ENCODE measurements around the gene TMEM14A.

Gene TMEM14A

DNA sequence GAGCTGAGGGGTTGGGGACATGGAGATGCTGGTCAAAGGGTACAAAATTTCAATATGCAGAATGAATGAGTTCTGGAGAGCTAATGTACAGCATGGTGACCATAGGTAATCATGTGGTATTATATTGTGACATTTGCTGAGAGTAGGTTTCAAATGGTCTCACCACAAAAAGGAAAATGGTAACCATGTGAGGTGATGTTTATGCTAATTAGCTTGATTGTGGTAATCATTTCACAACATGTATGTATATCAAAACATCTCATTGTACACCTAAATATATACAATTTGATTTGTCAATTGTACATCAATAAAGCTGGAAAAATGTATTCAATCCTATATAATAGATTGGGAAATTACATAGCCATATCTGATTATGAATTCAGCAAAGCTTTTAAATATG is 29.5 kb upstream of the TMEM14A start:
- H3K4me3 ChIP-seq (ENCODE audit: low read depth in 1 of 5, low read length in 5 of 5), result no peak overlapping the region
- H3K27ac ChIP-seq (ENCODE audit: low read depth, low read length), result no peak overlapping the region
- H3K36me3 ChIP-seq (ENCODE audit: control insufficient read depth in 5 of 5, insufficient read depth in 5 of 5, low read length in 5 of 5), result no peaks in the 10 kb centered on the region
- H3K9ac ChIP-seq (ENCODE audit: low read length in 5 of 5), result no peak overlapping the region
- H3K4me1 ChIP-seq (ENCODE audit: control insufficient read depth in 5 of 5, insufficient read depth in 5 of 5, low read length in 5 of 5), result peaks cover 0 to 3% (median 0%) of the 10 kb centered on the region in 5 donors
- H3K9me3 ChIP-seq (ENCODE audit: control insufficient read depth in 5 of 5, low read length in 5 of 5), result no peaks in the 10 kb centered on the region
- peaks cover 0 to 8% (median 4%) of the 10 kb centered on the region in 5 donors for H3K27me3 ChIP-seq (ENCODE audit: control insufficient read depth in 5 of 5, insufficient read depth in 4 of 5, low read length in 5 of 5)

DNA sequence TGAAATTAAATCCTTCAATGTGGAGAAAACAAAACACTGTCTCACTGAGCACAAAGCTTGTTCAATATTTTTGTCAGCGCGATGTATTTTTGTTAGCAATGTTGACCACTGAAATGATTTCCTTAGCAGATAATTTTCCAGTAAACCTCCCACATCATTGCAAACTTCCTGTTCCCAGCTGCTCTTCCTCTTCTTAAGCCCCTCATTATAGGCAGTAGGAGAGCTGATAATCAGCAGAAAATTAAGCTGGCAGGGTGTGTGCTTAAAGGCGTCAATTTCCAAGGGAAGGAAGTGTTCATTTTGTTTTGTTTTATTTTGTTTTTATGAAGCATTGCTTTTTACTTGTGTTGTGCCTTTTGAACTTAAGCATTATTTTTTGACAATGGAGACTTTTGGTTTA is 29.1 kb upstream of the TMEM14A start:
- peaks cover 0 to 8% (median 4%) of the 10 kb centered on the region in 5 donors for H3K27me3 ChIP-seq (ENCODE audit: control insufficient read depth in 5 of 5, insufficient read depth in 4 of 5, low read length in 5 of 5)
- no peaks in the 10 kb centered on the region for H3K36me3 ChIP-seq (ENCODE audit: control insufficient read depth in 5 of 5, insufficient read depth in 5 of 5, low read length in 5 of 5)
- no peak overlapping the region for H3K9ac ChIP-seq (ENCODE audit: low read length in 5 of 5)
- H3K27ac ChIP-seq (ENCODE audit: low read depth, low read length), result no peak overlapping the region
- H3K4me3 ChIP-seq (ENCODE audit: low read depth in 1 of 5, low read length in 5 of 5), result no peak overlapping the region
- peaks cover 0 to 3% (median 0%) of the 10 kb centered on the region in 5 donors for H3K4me1 ChIP-seq (ENCODE audit: control insufficient read depth in 5 of 5, insufficient read depth in 5 of 5, low read length in 5 of 5)
- no peaks in the 10 kb centered on the region for H3K9me3 ChIP-seq (ENCODE audit: control insufficient read depth in 5 of 5, low read length in 5 of 5)

DNA sequence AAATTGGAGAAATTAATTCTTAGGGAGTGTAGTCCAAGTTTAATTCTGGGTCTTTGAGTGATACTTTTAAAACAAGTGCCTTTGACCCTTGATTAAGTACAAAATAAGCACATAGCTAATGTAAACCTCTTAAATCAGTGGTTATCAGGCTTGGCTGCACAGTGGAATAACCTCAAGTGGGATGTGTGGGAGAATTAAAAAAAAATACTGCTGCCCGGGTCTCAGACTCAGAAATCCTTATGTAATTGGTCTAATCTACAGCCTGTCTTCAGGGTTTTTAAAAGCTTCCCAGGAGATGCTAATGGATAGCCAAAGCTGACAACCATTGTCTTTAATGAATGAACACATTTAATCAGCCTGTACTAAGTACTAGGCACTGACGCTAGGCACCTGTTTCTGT is 28.5 kb upstream of the TMEM14A start:
- H3K36me3 ChIP-seq (ENCODE audit: control insufficient read depth in 5 of 5, insufficient read depth in 5 of 5, low read length in 5 of 5), result no peaks in the 10 kb centered on the region
- peaks cover 0 to 8% (median 5%) of the 10 kb centered on the region in 5 donors for H3K27me3 ChIP-seq (ENCODE audit: control insufficient read depth in 5 of 5, insufficient read depth in 4 of 5, low read length in 5 of 5)
- no peak overlapping the region for H3K27ac ChIP-seq (ENCODE audit: low read depth, low read length)
- no peak overlapping the region for H3K4me3 ChIP-seq (ENCODE audit: low read depth in 1 of 5, low read length in 5 of 5)
- no peaks in the 10 kb centered on the region for H3K9me3 ChIP-seq (ENCODE audit: control insufficient read depth in 5 of 5, low read length in 5 of 5)
- H3K9ac ChIP-seq (ENCODE audit: low read length in 5 of 5), result no peak overlapping the region
- peaks cover 0 to 3% (median 0%) of the 10 kb centered on the region in 5 donors for H3K4me1 ChIP-seq (ENCODE audit: control insufficient read depth in 5 of 5, insufficient read depth in 5 of 5, low read length in 5 of 5)

DNA sequence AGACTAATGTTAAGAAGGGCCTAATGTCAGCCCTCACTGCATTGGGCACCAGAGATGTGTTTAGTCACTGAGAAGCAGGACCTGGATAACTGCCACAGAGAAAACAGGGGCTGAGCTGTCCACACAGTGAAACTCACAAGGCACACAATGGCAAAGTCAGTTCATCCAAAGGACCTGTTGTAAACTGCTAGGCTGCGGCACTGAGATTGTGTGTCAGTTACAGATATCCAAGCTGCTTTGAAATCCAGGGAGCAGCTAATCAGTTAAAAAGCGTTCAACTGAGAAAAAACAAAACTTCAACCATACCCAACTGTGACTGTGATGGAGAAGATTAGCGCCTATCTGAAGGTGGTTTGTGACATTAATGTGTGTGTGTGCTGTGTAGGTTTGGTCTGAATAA is 27.8 kb upstream of the TMEM14A start:
- Histone ChIP-seq H3K27ac (ENCODE audit: low read depth, low read length) (no peak overlapping the region), H3K4me1 (ENCODE audit: control insufficient read depth in 5 of 5, insufficient read depth in 5 of 5, low read length in 5 of 5) (peaks cover 0 to 3% (median 0%) of the 10 kb centered on the region in 5 donors), H3K27me3 (ENCODE audit: control insufficient read depth in 5 of 5, insufficient read depth in 4 of 5, low read length in 5 of 5) (peaks cover 0 to 8% (median 5%) of the 10 kb centered on the region in 5 donors)

DNA sequence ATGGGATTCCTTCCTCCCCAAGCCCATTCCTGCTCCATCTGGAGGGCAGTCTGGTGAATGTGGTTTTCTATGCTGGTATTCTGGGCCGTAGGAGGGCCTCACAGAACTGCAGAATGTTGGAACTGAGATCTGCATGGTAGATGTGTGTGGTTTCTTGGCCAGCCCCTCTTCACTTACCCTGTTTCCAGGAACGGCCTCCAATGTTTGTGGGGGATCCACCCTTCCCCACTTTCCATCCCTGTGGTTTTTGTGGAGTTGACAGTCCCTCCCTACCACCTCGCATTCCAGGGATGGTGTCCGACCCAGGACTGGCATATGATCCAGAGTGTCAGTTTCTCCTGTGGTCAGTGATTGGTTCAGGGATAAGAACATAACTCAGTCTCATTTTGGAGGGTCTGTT is 26.7 kb upstream of the TMEM14A start:
- Histone ChIP-seq H3K27me3 (ENCODE audit: control insufficient read depth in 5 of 5, insufficient read depth in 4 of 5, low read length in 5 of 5) (peaks cover 0 to 8% (median 5%) of the 10 kb centered on the region in 5 donors), H3K36me3 (ENCODE audit: control insufficient read depth in 5 of 5, insufficient read depth in 5 of 5, low read length in 5 of 5) (no peaks in the 10 kb centered on the region), H3K4me1 (ENCODE audit: control insufficient read depth in 5 of 5, insufficient read depth in 5 of 5, low read length in 5 of 5) (peaks cover 0 to 3% (median 0%) of the 10 kb centered on the region in 5 donors), H3K9me3 (ENCODE audit: control insufficient read depth in 5 of 5, low read length in 5 of 5) (no peaks in the 10 kb centered on the region), H3K9ac (ENCODE audit: low read length in 5 of 5) (no peak overlapping the region), H3K4me3 (ENCODE audit: low read depth in 1 of 5, low read length in 5 of 5) (no peak overlapping the region), H3K27ac (ENCODE audit: low read depth, low read length) (no peak overlapping the region)

More for the DNA sequence above, 27.8 kb upstream of the TMEM14A start:
- H3K4me3 ChIP-seq (ENCODE audit: low read depth in 1 of 5, low read length in 5 of 5), result no peak overlapping the region
- no peaks in the 10 kb centered on the region for H3K36me3 ChIP-seq (ENCODE audit: control insufficient read depth in 5 of 5, insufficient read depth in 5 of 5, low read length in 5 of 5)
- no peak overlapping the region for H3K9ac ChIP-seq (ENCODE audit: low read length in 5 of 5)
- H3K9me3 ChIP-seq (ENCODE audit: control insufficient read depth in 5 of 5, low read length in 5 of 5), result no peaks in the 10 kb centered on the region

DNA sequence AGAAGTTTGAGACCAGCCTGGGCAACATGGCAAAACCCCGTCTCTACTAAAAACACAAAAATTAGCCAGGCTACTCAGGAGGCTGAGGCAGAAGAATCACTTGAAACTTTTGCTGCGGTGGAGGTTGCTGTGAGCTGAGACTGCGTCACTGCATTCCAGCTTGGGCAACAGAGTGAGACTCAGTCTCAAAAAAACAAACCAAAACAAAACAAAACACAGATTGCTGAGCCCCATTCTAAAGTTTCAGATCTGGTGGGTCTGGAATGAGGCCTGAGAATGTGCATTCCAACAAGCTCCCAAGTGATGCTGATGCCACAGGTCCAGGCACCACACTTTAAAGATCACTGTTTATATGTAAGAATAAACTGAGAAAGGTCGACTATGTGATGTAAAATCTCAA is 24.9 kb upstream of the TMEM14A start:
- Histone ChIP-seq H3K4me3 (ENCODE audit: low read depth in 1 of 5, low read length in 5 of 5) (no peak overlapping the region), H3K36me3 (ENCODE audit: control insufficient read depth in 5 of 5, insufficient read depth in 5 of 5, low read length in 5 of 5) (no peaks in the 10 kb centered on the region), H3K27me3 (ENCODE audit: control insufficient read depth in 5 of 5, insufficient read depth in 4 of 5, low read length in 5 of 5) (peaks cover 0 to 5% (median 0%) of the 10 kb centered on the region in 5 donors), H3K9ac (ENCODE audit: low read length in 5 of 5) (no peak overlapping the region), H3K4me1 (ENCODE audit: control insufficient read depth in 5 of 5, insufficient read depth in 5 of 5, low read length in 5 of 5) (peaks cover 0 to 2% (median 0%) of the 10 kb centered on the region in 5 donors), H3K27ac (ENCODE audit: low read depth, low read length) (no peak overlapping the region), H3K9me3 (ENCODE audit: control insufficient read depth in 5 of 5, low read length in 5 of 5) (no peaks in the 10 kb centered on the region)

DNA sequence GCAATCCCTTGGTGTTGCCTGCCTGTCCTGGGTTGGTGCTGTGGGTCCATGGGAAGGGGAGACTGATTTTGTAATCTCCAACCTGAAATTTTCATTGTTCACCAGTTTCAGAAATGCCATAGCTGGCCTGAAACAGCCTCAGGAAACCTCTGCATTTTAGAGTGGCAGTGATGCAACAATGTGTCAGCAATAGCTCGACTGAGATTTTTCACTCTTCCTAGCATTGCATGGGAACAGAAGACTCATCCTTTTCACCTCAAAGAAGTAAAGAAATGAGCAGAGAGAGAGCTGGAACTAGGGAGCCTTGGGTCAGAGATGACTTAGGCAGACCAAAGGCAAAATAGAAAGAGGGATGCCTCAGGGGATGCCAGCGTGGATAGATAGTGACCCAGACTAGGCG is 23.7 kb upstream of the TMEM14A start:
- H3K36me3 ChIP-seq (ENCODE audit: control insufficient read depth in 5 of 5, insufficient read depth in 5 of 5, low read length in 5 of 5), result no peaks in the 10 kb centered on the region
- H3K9ac ChIP-seq (ENCODE audit: low read length in 5 of 5), result no peak overlapping the region
- no peaks in the 10 kb centered on the region for H3K9me3 ChIP-seq (ENCODE audit: control insufficient read depth in 5 of 5, low read length in 5 of 5)
- H3K4me1 ChIP-seq (ENCODE audit: control insufficient read depth in 5 of 5, insufficient read depth in 5 of 5, low read length in 5 of 5), result peaks cover 0 to 5% (median 0%) of the 10 kb centered on the region in 5 donors
- H3K27ac ChIP-seq (ENCODE audit: low read depth, low read length), result no peak overlapping the region
- peaks cover 0 to 5% (median 0%) of the 10 kb centered on the region in 5 donors for H3K27me3 ChIP-seq (ENCODE audit: control insufficient read depth in 5 of 5, insufficient read depth in 4 of 5, low read length in 5 of 5)
- H3K4me3 ChIP-seq (ENCODE audit: low read depth in 1 of 5, low read length in 5 of 5), result no peak overlapping the region

DNA sequence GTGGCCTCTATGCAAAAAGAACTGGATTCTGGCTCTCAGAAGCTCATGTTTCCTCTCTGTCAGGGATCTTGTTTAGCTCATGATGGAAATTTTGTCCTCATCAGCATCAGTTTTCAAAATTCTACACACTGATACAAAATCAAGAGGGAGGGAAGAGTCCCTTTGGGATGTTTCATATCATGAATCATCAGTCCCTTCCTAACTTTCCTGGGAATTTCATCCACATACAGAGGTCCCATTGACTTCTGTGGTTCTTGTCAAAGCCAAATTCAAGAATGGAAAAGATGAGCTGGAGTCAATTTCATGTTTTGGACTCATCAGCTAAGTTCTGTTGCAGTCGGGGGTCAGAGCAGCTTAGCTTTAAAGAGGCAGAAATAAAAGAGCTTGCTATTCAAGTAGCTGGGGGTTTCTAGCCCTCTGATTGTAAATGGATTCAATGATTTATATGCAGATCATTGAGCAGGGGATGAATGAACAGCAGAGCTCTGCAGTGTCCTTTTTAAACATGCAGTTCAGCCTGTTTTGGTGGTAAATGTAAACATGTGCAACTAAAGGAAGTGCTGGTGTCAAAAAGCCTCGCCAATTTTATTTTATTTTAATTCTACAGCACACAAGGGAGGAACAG is 21.3 kb upstream of the TMEM14A start:
- Histone ChIP-seq H3K9me3 (ENCODE audit: control insufficient read depth in 5 of 5, low read length in 5 of 5) (no peaks in the 10 kb centered on the region), H3K36me3 (ENCODE audit: control insufficient read depth in 5 of 5, insufficient read depth in 5 of 5, low read length in 5 of 5) (no peaks in the 10 kb centered on the region), H3K9ac (ENCODE audit: low read length in 5 of 5) (no peak overlapping the region), H3K27ac (ENCODE audit: low read depth, low read length) (no peak overlapping the region), H3K27me3 (ENCODE audit: control insufficient read depth in 5 of 5, insufficient read depth in 4 of 5, low read length in 5 of 5) (peaks cover 0 to 9% (median 0%) of the 10 kb centered on the region in 5 donors), H3K4me1 (ENCODE audit: control insufficient read depth in 5 of 5, insufficient read depth in 5 of 5, low read length in 5 of 5) (peaks cover 0 to 5% (median 0%) of the 10 kb centered on the region in 5 donors), H3K4me3 (ENCODE audit: low read depth in 1 of 5, low read length in 5 of 5) (no peak overlapping the region)

DNA sequence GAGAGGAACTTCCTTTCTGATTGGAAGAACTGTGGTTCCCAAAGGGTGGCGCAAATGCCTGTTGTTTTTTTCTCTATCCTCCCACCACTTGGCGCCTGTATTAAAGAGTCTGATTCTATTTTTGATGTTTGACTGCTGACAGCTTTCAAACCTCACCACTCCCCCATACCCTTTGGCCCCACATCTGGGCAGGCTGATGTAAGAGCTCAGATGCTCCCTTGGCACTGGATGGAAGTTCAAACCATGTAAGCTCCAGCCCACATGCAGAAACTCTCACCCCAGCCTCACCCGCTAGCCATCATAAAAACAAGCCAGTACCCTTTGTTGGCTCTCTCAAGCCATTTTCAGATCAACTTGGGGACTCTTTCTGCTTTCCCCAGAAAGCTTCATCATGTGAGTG is 20.0 kb upstream of the TMEM14A start:
- no peaks in the 10 kb centered on the region for H3K36me3 ChIP-seq (ENCODE audit: control insufficient read depth in 5 of 5, insufficient read depth in 5 of 5, low read length in 5 of 5)
- H3K9me3 ChIP-seq (ENCODE audit: control insufficient read depth in 5 of 5, low read length in 5 of 5), result no peaks in the 10 kb centered on the region
- H3K9ac ChIP-seq (ENCODE audit: low read length in 5 of 5), result no peak overlapping the region
- H3K4me1 ChIP-seq (ENCODE audit: control insufficient read depth in 5 of 5, insufficient read depth in 5 of 5, low read length in 5 of 5), result peaks cover 0 to 5% (median 0%) of the 10 kb centered on the region in 5 donors
- no peak overlapping the region for H3K4me3 ChIP-seq (ENCODE audit: low read depth in 1 of 5, low read length in 5 of 5)
- no peak overlapping the region for H3K27ac ChIP-seq (ENCODE audit: low read depth, low read length)
- peaks cover 0 to 9% (median 0%) of the 10 kb centered on the region in 5 donors for H3K27me3 ChIP-seq (ENCODE audit: control insufficient read depth in 5 of 5, insufficient read depth in 4 of 5, low read length in 5 of 5)

DNA sequence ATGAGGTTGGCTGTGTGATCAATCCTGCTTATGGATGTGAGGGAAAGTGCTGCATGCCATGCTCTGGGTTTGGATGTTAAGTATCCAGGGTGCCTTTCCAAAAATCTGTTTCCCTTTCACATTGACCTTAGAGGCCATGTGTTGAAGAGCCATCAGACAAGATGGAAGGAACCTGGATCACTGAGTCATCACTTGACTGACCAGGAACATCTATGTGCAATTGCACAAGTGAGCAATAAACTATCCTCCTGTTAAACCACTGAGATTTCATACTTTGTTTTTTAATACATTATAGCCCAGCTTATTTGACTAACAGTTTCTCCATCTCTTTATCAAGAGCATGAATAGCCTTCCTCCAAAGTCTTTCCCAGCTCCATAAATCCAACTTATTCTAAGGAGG is 17.8 kb upstream of the TMEM14A start:
- Histone ChIP-seq H3K4me3 (ENCODE audit: low read depth in 1 of 5, low read length in 5 of 5) (no peak overlapping the region), H3K27ac (ENCODE audit: low read depth, low read length) (no peak overlapping the region), H3K36me3 (ENCODE audit: control insufficient read depth in 5 of 5, insufficient read depth in 5 of 5, low read length in 5 of 5) (no peaks in the 10 kb centered on the region), H3K27me3 (ENCODE audit: control insufficient read depth in 5 of 5, insufficient read depth in 4 of 5, low read length in 5 of 5) (peaks cover 0 to 5% (median 0%) of the 10 kb centered on the region in 5 donors), H3K4me1 (ENCODE audit: control insufficient read depth in 5 of 5, insufficient read depth in 5 of 5, low read length in 5 of 5) (peaks cover 0 to 5% (median 0%) of the 10 kb centered on the region in 5 donors), H3K9me3 (ENCODE audit: control insufficient read depth in 5 of 5, low read length in 5 of 5) (no peaks in the 10 kb centered on the region), H3K9ac (ENCODE audit: low read length in 5 of 5) (no peak overlapping the region)

Measured in subcutaneous abdominal adipose tissue (tissue), 5 donors.